HPDE6-E6E7 (cell line): Measurements from ENCODE around the gene MCM9.
"Not testable (repeated sequence)": the region's sequence is repeated elsewhere in the genome, so short reads cannot be mapped to it uniquely, and the experiment has no call there.

Source experiments
- DNase-seq: peaks from one replicate; pipeline ENCODE4 v3.0.0; 2011; ENCODE audit warnings: missing footprints; ENCODE audit errors: extremely low spot score

MCM9 gene

DNA sequence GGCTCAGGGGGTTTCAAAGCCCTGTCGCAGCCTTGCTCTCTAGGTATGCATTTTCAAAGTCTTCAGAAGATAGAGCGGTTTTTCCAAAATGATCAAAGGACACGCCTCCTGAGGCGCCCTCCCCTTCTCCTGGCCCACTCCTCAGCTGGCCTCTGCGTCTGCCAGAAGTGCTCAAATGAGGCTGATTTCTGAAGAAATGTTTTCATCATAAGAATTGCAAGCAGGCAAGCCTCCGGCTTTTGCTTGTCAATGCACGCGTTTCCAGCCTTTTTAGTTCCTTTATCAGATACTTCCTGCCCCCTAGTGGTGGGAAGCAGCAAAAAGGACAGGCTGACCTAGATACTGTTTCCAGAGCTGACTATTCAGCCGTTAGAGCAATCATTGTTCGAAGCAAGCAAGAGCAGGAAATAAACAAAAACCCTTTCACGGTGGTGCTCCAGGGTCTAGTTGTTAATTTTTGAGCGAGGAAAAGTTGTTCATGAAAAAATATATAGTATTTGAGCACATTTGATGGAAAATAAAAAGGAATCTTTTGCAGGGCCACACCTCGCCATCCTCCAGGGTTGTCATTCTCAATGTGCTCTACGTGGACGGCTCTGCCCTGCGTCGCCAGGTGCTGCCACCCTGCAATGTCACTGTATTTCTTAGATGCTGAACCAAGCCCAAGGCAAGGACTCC, 134.4 kb downstream of the MCM9 start:
- DNase-seq, result peak; percentile 72

DNA sequence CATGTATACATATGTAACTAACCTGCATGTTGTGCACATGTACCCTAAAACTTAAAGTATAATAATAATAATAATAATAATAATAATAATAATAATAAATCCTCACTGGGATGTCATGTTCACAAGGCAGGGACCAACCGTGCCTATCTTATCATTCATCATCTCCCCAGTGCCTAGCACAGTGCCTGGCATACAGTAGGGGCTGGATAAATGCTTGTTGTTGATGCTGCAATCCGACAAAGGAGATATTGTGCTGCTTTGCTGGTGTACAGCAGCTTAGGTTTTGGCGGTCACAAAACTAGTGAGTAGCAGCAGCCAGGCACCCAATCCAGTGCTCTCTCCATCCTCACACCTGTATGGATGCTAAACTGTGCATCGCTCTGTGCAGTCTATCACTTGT, 135.1 kb downstream of the MCM9 start:
- DNase-seq, result no peak

DNA sequence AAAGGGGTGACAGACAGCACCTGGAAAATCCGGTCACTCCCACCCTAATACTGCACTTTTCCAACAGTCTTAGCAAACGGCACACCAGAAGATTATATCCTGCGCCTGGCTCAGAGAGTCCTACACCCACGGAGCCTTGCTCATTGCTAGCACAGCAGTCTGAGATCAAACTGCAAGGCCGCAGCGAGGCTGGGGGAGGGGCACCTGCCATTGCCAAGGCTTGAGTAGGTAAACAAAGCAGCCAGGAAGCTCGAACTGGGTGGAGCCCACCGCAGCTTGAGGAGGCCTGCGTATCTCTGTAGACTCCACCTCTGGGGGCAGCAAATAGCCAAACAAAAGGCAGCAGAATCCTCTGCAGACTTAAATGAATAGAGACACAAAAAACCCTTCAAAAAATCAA, 138.4 kb downstream of the MCM9 start:
- DNase-seq, result not testable (repeated sequence)

DNA sequence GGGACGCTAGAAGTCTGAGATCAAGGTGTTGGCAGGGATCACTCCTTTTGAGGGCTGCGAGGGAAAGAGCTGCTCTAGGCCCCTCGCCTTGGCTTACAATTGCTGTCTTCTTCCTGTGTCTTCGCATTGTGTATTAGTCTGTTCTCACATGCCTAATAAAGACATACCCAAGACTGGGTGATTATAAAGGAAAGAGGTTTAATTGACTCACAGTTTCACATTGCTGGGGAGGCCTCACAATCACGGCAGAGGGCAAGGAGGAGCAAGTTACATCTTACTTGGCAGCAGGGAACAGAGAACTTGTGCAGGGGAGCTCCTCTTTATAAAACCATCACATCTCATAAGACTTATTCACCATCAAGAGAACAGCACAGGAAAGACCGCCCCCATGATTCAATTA, 143.5 kb downstream of the MCM9 start:
- DNase-seq, result no peak

DNA sequence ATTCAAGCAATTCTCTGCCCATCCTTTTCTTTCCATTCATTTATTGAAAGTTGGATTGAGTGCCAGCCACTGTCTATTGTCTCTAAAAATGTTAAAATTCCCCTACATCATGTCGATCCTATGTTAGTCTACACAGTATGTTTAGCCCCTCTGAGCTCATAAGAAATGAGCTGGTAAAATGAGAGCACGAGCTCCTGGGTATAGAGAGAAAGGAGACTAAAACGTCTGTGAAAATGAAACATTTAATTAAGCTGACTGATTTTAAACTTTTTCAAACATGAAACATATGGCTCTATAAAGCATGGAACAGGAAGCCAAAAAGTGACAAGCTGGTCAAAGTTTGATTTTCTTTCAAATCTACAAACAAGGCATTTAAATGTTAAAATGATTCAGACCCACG, 145.0 kb downstream of the MCM9 start:
- DNase-seq, result no peak

DNA sequence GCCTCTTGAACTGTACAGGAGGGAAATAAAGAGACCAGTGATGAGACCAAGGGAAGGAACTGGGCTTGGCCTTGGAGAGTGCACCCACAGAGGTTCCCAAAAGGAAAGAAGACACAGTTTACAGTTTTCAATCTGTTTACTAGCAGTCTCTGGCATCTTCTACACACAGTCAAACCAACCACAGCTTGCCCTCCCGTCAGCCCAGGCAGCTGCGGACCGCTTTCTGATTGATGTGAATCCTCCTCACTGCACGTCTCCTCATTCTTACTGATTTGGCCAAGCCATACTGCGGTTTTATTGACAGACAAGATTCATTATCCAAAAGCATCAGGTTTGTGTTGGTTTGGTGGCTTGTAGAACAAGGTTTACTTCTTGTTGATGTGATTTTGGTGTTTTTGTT, 145.5 kb downstream of the MCM9 start:
- DNase-seq, result no peak

DNA sequence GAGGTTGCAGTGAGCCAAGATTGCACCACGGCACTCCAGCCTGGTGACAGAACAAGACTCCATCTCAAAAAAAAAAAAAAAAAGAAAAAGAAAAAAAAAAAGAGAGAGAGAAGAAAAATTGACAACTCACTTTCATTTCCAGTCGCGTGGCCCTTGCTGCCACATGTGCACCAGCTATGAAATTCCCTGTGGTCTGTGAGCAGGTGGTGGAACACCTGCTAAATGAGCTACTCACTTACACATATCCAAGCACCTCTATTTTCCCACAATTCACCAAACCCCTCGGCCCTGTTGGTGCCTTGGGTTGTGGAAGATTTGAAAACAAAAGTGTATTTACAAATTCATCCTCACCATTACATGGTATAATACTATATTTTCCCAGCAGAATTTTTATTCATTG, 146.3 kb downstream of the MCM9 start:
- no peak for DNase-seq

DNA sequence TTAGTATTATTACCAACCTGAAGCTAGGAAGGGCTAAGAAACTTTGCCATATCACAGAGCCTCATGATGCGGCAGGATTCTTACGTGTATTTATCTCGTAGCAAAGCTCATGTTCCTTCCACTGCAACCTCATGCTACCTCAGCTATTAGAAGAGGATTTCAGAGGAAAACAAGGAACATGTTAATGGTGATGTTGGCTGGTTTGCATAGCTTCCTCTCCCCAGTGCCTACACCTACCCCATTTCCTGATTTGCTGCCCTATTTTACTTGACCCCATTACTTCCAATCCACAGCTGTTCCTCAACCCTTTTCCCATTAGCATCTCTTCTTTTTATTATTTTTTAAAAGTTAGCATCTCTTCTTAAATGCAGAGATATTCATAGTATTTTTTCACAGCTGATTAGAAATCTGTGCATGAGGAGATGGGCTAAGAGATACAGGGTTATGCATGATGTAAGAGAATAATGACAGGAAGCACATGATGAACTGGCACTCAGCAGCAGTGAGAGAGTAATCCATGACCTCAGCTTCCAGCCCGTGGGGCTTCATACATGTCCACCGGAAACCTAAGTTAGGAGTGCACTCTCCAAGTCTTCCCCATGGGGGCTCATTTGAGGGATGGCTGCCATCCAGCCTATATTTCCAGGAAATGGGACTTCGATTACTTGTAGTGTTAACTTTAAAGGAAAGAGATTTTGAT, 147.1 kb downstream of the MCM9 start:
- no peak for DNase-seq

DNA sequence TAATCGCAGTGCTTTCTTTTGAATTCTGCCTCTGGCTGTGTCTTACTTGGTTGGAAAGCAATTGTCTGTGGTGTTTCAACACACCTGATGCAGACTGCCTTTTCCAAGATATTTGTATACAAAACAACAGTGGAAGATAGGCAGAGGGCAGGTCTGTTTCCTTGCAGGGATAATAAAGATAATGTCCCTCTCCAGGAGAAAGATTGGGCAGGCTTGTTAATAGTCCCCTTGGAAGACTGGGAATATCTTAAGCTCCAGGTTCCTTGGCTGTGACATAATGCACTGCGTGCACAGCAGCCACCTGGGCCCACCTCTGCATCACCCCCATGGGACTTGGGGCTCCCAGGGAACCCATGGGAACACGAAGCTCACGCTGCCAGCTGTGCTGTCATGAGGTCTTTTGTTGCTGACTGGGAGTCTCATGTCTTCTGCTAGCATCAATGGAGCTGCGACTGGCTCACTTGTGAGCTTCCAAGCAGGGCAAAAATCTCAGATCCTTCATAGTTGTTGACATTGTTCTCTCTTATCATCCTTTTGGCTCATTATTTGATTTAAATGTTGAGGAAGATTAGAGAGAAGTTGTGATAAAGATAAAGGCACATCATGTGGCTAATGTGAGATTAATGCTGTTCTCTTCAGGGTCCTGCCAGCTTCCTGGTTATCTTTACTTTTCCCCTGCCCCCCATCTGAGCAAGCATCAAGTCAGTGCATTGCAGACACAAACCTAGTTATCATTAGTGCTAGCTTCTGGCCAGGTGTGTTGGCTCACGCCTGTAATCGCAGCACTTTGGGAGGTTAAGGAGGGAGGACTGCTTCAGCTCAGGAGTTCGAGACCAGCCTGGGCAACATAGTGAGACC, 148.1 kb downstream of the MCM9 start:
- DNase-seq, result no peak

DNA sequence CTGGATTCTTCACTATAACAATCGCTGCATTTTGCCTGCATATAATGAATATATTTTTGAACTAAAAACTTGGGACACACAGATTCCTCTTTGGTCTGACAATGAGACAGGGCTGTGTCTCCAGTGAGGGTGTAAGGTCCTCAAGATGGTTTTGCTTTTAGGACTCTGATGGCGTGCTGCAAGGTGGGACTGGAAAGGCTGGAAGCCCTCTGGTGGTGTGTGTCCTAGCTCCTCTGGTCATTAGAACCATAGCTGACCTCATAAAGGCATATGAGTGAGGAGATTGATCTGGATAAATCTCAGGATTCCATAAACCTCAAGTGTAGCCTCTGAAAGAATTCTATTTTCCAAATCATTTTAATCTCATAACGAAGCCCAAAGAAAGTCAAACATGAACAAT, 149.4 kb downstream of the MCM9 start:
- no peak for DNase-seq

DNA sequence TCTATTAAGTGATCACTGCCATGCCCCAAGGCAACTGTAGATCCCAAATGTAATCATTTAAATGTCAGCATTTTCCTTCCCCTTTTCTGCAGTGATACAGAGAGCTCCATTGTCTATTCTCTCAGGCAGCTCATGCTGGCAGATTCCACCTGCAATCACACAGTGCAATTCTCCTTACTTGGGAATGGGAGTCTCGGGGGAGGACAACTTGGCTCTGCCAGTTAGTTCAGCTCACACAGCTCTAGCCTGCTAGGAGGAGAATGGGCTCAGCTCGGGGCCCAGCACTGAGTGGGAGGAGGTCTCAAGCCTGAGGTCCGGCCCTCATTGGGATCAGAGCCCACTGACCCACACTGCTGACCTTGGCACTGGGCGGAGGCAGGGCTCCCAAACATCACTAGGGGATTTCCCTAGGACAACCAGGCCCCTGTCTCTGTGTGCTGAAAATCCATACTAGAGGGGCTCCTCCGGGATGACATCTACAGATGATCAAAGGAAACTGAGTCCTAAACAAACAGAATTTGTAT, 150.3 kb downstream of the MCM9 start:
- DNase-seq, result no peak

DNA sequence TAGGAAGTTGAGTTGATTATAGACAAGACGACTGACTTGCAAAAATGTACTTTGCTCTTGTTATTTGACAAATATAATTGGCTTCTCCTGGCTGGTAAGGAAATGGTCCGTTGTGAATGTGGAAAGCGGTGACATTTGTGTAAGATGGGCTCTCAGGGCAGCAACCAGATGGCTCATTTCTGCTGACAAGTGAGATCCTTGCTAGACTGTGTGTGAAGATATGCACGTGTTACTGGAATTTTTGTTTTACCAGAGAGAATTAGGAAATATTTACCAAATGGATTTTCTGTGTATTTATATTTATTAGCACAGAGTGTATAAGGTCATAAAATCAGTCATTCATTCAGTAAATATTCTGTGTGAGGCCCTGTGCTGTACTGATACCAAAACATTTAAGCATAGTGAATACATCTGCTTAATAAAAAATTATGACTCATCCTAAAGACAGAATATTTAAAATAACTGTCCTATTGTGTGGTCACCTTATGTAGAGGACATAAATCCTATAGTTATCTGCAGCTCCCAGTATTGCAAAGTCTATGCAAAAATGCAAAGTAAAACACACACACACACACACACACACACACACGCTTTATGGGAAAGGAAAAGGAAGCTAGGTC, 150.9 kb downstream of the MCM9 start:
- no peak for DNase-seq

DNA sequence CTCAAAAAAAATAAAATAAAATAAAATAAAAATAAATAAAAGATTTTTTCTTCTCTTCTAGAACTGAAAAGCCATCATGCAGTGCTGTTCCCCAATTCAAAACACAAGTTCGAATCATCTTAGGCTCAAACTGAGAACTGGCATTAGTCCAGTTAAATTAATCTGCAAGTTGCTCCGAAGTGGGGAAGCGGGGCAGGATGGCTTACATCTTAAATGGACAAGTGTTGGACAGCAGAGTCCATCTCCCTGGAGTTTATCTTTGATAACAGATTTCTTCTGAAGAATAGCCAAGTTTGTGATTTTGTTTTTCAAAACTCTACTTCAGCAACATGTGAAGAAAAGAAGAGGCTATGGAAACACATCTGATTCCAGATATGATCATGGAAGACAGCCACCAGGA, 152.3 kb downstream of the MCM9 start:
- DNase-seq, result no peak

DNA sequence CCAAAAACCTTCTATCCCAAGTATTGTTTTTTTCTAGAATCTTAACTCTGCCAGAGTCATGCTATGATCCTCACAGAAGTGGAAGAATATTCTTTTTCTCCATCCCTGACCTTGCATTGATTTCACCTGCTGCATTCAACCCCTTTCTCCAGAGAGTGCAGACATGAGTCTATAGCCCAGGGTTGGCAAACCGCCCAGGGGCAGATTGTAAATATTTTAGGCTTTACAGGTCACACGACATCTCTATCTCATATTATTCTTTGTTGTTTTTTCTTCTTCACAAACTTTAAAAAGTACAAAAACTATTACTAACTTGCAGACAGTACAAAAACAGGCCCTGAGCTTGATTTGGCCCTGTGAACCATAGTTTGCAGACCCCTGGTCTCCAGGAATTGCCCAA, 153.1 kb downstream of the MCM9 start:
- no peak for DNase-seq

DNA sequence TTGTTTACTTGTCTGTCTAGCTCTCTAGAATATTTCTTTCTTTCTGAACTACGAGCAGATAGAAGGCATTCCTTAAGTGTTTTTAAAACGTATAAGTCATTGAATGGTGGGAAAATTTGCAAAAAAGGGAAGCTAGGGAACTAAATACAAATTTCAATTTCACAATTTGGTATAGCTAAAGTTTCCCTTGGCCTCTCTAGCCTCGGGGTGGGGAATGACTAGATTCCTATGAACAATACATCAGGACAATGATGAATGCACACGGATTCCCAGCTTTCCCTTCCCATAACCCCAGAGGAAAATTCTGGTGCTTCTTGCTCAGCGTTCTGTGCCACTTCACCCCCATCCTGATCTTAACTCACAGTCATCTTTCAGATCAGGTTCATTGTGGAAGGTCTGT, 154.3 kb downstream of the MCM9 start:
- no peak for DNase-seq

DNA sequence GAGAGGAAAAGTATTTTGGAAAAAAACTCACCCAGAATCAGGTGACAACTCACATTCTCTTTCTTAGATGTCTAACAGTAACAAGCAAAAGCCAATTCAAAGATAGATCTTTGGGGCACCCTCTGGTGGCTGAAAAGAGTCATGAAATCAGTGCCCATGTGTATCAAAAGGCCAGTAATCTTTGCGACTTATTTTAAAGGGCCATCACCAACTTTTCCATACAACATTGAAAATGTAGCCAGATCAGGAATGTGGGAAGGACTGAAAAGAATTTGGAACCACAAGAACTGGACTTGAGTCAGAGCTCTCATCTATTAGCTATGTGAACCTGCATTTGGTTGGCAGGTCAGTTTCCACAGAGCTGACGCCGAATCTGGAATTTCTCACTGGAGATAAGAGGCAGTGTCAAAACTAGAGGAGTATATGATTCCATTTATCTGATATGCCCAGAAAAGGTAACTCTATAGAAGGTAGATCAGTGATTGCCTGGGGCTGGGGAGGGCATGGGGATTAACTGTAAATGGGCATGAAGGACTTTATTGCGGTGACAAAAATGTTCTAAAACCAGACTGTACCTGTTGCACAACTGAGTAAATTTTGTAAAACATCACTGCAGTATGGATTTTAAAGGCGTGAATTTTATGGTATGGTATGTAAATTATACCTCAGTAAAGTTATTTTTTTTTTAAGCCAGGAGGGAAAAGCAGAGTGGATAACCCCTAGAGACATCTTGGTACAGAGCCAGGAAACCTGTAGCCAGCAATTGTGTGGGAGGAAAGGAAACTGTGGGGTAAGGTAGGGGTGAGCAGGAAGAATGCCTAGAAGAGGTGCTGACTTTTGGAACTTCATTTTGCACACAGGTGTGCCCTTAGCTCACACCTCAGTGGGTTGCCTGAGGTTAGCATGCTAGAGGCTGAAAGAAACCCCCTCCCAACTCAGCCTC, 158.1 kb downstream of the MCM9 start:
- DNase-seq, result peak; percentile 45

DNA sequence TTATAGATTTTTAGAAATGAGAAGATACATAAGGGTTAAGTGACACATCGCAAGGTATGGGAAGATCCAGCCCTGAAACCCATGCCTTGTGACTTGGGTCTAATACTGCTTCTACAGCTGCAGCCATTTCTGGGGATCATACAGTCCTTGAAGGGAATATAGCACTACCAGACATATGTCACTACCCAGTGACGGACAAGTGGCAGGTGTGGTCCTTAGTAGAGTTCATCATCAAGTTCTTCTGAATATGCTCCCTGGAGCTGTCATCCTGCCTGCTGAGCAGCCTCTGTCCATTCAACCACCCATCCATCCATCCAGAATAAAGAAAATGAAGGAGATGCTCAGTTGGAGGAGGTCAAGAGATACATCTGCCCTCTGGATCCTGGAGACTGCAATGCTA, 159.6 kb downstream of the MCM9 start:
- DNase-seq, result no peak

DNA sequence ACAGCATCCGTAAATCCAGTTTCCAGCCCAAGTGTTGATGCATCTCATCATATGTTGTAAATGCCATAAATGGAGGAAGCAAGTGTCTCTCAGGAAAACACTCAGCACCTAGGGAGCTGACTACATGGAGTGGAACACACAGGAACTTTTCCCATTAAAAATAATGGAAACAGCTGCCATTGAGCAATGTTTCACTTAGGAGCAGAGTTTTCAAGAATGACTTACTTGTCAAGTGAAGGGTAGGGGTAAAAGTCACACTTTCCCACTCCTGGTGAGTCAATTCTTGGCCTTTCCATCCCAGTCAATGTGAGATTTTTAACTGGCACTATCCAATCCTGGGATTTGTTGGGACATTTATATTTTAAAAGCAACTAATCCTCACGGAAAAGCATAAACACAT, 160.4 kb downstream of the MCM9 start:
- DNase-seq, result no peak

DNA sequence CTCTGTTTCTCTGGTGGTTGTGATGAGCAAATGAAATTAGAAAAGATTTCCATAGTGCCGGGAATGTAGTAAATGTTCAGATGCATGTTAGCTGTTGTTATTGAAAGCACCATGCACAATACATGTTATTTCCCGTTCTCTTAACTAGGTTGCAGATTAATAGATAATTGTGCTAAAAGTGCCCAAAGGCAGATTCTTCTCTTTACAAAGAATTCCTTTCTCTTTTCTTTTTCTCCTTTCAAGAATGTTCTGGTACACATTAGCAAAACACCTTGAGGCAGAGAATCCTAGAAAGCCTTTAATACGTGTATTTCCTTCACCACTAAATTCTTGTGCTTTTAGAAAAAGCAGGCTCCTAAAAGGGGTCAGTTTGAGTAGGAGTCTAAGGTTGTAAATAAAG, 162.1 kb downstream of the MCM9 start:
- no peak for DNase-seq

DNA sequence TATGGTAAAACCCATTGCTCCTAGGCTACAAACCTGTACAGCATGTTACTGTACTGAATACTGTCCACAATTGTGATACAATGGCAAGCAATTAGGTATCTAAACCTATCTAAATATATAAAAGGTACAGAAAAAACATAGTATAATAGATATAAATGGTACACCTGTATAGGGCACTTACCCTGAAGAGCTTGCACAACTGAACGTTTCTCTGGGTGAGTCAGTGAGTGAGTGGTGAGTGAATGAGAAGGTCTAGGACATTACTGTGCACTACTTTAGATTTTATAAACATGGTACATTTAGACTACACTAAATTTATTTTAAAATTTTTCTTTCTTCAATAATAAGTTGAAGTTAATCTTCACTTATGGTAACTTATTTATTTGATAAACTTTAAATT, 163.7 kb downstream of the MCM9 start:
- DNase-seq, result no peak

DNA sequence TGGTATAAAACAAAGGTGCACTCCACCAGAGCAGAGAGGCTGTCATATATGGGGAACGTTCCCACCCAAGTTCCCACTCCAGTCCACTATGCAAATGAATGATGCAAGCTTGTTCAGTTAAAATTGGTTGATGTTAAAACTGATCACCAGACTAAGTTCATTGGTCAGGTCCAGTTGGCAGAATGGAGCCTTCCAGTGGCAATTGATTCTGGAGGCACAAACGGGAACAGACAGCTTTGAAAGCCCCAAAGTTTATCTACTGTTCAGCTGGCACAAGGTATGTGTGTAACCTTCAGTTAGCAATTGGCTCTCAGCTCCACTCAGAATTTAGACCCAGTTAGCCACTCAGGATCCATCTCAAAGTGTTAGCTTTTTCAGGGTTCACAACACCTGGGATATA, 164.1 kb downstream of the MCM9 start:
- DNase-seq, result no peak
